ENCODE results near the gene SBK3.

Gene SBK3

GRCh38 chr19:55552620-55553019, 7.3 kb upstream of the SBK3 start:
- Histone ChIP-seq H4K12ac (ENCODE audit: low read depth, low read length) (no peak overlapping the region), H2BK120ac (ENCODE audit: insufficient read depth, low read length, poor library complexity) (no peak overlapping the region), H3K9me3 (ENCODE audit: insufficient read depth, low read depth, low read length) (no peaks in the 10 kb centered on the region), H3K27ac (ENCODE audit: low read depth, low read length) (no peak overlapping the region), H2BK12ac (ENCODE audit: low read length) (no peak overlapping the region), H3K79me1 (ENCODE audit: low read length) (peaks cover 5% of the 10 kb centered on the region), H3K9ac (ENCODE audit: low read length) (no peak overlapping the region), H3K27me3 (ENCODE audit: insufficient read depth, low read length) (no peaks in the 10 kb centered on the region), H2BK5ac (ENCODE audit: low read depth, low read length, poor library complexity) (no peak overlapping the region), H2AK5ac (ENCODE audit: low read length) (no peak overlapping the region), H3K23ac (ENCODE audit: low read length) (no peak overlapping the region), H3K4me2 (ENCODE audit: low read length) (no peak overlapping the region), H3K4me3 (ENCODE audit: low read depth, low read length) (no peak overlapping the region), H3K36me3 (ENCODE audit: control insufficient read depth in 1 of 2, insufficient read depth in 2 of 2, low read length in 2 of 2) (no peaks in the 10 kb centered on the region), H3K4me1 (ENCODE audit: control insufficient read depth in 1 of 2, insufficient read depth in 2 of 2, low read length in 2 of 2) (peaks cover 7 to 13% of the 10 kb centered on the region in 2 experiments), H2AFZ (ENCODE audit: insufficient read depth, low read length, poor library complexity) (no peak overlapping the region), H4K91ac (ENCODE audit: low read depth, low read length) (no peak overlapping the region), H3K14ac (ENCODE audit: low read length) (no peak overlapping the region), H4K8ac (ENCODE audit: low read depth, low read length) (no peak overlapping the region), H3K79me2 (ENCODE audit: control insufficient read depth, insufficient read depth, low read length, poor library complexity) (no peaks in the 10 kb centered on the region), H3K4ac (ENCODE audit: low read depth, low read length) (no peak overlapping the region), H3K18ac (ENCODE audit: low read length) (no peak overlapping the region)
- peak; percentile 31 to 44 for DNase-seq
- WGBS (ENCODE audit: extremely low coverage, insufficient coverage, insufficient read length) = no CpG with 5 or more reads among the region's 13 CpGs

GRCh38 chr19:55552206-55552605, 6.9 kb upstream of the SBK3 start:
- Histone ChIP-seq H4K8ac (ENCODE audit: low read depth, low read length) (no peak overlapping the region), H3K23ac (ENCODE audit: low read length) (no peak overlapping the region), H3K4ac (ENCODE audit: low read depth, low read length) (no peak overlapping the region), H2AK5ac (ENCODE audit: low read length) (no peak overlapping the region), H2BK5ac (ENCODE audit: low read depth, low read length, poor library complexity) (no peak overlapping the region), H3K27ac (ENCODE audit: low read depth, low read length) (no peak overlapping the region), H3K4me1 (ENCODE audit: control insufficient read depth in 1 of 2, insufficient read depth in 2 of 2, low read length in 2 of 2) (peaks cover 7 to 13% of the 10 kb centered on the region in 2 experiments), H3K9ac (ENCODE audit: low read length) (no peak overlapping the region), H4K91ac (ENCODE audit: low read depth, low read length) (no peak overlapping the region), H3K9me3 (ENCODE audit: insufficient read depth, low read depth, low read length) (no peaks in the 10 kb centered on the region), H3K18ac (ENCODE audit: low read length) (no peak overlapping the region), H4K12ac (ENCODE audit: low read depth, low read length) (no peak overlapping the region), H3K79me2 (ENCODE audit: control insufficient read depth, insufficient read depth, low read length, poor library complexity) (no peaks in the 10 kb centered on the region), H2BK120ac (ENCODE audit: insufficient read depth, low read length, poor library complexity) (no peak overlapping the region), H2AFZ (ENCODE audit: insufficient read depth, low read length, poor library complexity) (no peak overlapping the region), H3K4me2 (ENCODE audit: low read length) (no peak overlapping the region), H3K4me3 (ENCODE audit: low read depth, low read length) (no peak overlapping the region), H3K36me3 (ENCODE audit: control insufficient read depth in 1 of 2, insufficient read depth in 2 of 2, low read length in 2 of 2) (no peaks in the 10 kb centered on the region), H3K79me1 (ENCODE audit: low read length) (peaks cover 5% of the 10 kb centered on the region), H3K14ac (ENCODE audit: low read length) (no peak overlapping the region), H2BK12ac (ENCODE audit: low read length) (no peak overlapping the region), H3K27me3 (ENCODE audit: insufficient read depth, low read length) (no peaks in the 10 kb centered on the region)
- no CpG with 5 or more reads among the region's 5 CpGs for WGBS (ENCODE audit: extremely low coverage, insufficient coverage, insufficient read length)
- DNase-seq = no peak

GRCh38 chr19:55550321-55550650, 4.9 kb upstream of the SBK3 start:
- Histone ChIP-seq H4K91ac (ENCODE audit: low read depth, low read length) (no peak overlapping the region), H3K4me1 (ENCODE audit: control insufficient read depth in 1 of 2, insufficient read depth in 2 of 2, low read length in 2 of 2) (peaks cover 7 to 16% of the 10 kb centered on the region in 2 experiments), H3K4me3 (ENCODE audit: low read depth, low read length) (no peak overlapping the region), H2BK120ac (ENCODE audit: insufficient read depth, low read length, poor library complexity) (no peak overlapping the region), H3K23ac (ENCODE audit: low read length) (no peak overlapping the region), H3K79me1 (ENCODE audit: low read length) (peaks cover 5% of the 10 kb centered on the region), H3K9me3 (ENCODE audit: insufficient read depth, low read depth, low read length) (no peaks in the 10 kb centered on the region), H3K4me2 (ENCODE audit: low read length) (peak overlapping the region; percentile 62), H2BK12ac (ENCODE audit: low read length) (no peak overlapping the region), H3K4ac (ENCODE audit: low read depth, low read length) (no peak overlapping the region), H3K79me2 (ENCODE audit: control insufficient read depth, insufficient read depth, low read length, poor library complexity) (no peaks in the 10 kb centered on the region), H3K27ac (ENCODE audit: low read depth, low read length) (no peak overlapping the region), H2AFZ (ENCODE audit: insufficient read depth, low read length, poor library complexity) (peak overlapping the region; percentile 14), H4K8ac (ENCODE audit: low read depth, low read length) (no peak overlapping the region), H4K12ac (ENCODE audit: low read depth, low read length) (no peak overlapping the region), H3K18ac (ENCODE audit: low read length) (no peak overlapping the region), H3K14ac (ENCODE audit: low read length) (no peak overlapping the region), H3K36me3 (ENCODE audit: control insufficient read depth in 1 of 2, insufficient read depth in 2 of 2, low read length in 2 of 2) (no peaks in the 10 kb centered on the region), H2AK5ac (ENCODE audit: low read length) (no peak overlapping the region), H3K9ac (ENCODE audit: low read length) (no peak overlapping the region), H2BK5ac (ENCODE audit: low read depth, low read length, poor library complexity) (no peak overlapping the region), H3K27me3 (ENCODE audit: insufficient read depth, low read length) (no peaks in the 10 kb centered on the region)
- no CpG with 5 or more reads among the region's 7 CpGs for WGBS (ENCODE audit: extremely low coverage, insufficient coverage, insufficient read length)
- peak in 1 of 2 donors; percentile 37 for DNase-seq

GRCh38 chr19:55549500-55550320, 4.4 kb upstream of the SBK3 start:
- no peak overlapping the region for H3K9ac ChIP-seq (ENCODE audit: low read length)
- no CpG with 5 or more reads among the region's 36 CpGs for WGBS (ENCODE audit: extremely low coverage, insufficient coverage, insufficient read length)
- peak overlapping the region; percentile 24 for H3K14ac ChIP-seq (ENCODE audit: low read length)
- H2AFZ ChIP-seq (ENCODE audit: insufficient read depth, low read length, poor library complexity) = peak overlapping the region; percentile 14
- H4K91ac ChIP-seq (ENCODE audit: low read depth, low read length) = peak overlapping the region; percentile 5
- H3K23ac ChIP-seq (ENCODE audit: low read length) = no peak overlapping the region
- H2BK12ac ChIP-seq (ENCODE audit: low read length) = peak overlapping the region; percentile 42
- no peak overlapping the region for H2AK5ac ChIP-seq (ENCODE audit: low read length)
- peak overlapping the region; percentile 16 for H2BK5ac ChIP-seq (ENCODE audit: low read depth, low read length, poor library complexity)
- peak overlapping the region; percentile 60 for H2BK120ac ChIP-seq (ENCODE audit: insufficient read depth, low read length, poor library complexity)
- peak; percentile 22 to 68 for DNase-seq
- H3K27ac ChIP-seq (ENCODE audit: low read depth, low read length) = no peak overlapping the region
- H3K9me3 ChIP-seq (ENCODE audit: insufficient read depth, low read depth, low read length) = no peaks in the 10 kb centered on the region
- H3K79me2 ChIP-seq (ENCODE audit: control insufficient read depth, insufficient read depth, low read length, poor library complexity) = no peaks in the 10 kb centered on the region
- H3K79me1 ChIP-seq (ENCODE audit: low read length) = peaks cover 5% of the 10 kb centered on the region
- H3K36me3 ChIP-seq (ENCODE audit: control insufficient read depth in 1 of 2, insufficient read depth in 2 of 2, low read length in 2 of 2) = no peaks in the 10 kb centered on the region
- peak overlapping the region; percentile 4 for H4K12ac ChIP-seq (ENCODE audit: low read depth, low read length)
- H3K18ac ChIP-seq (ENCODE audit: low read length) = peak overlapping the region; percentile 18
- peaks cover 7 to 16% of the 10 kb centered on the region in 2 experiments for H3K4me1 ChIP-seq (ENCODE audit: control insufficient read depth in 1 of 2, insufficient read depth in 2 of 2, low read length in 2 of 2)
- peak overlapping the region; percentile 27 for H3K4me3 ChIP-seq (ENCODE audit: low read depth, low read length)
- no peaks in the 10 kb centered on the region for H3K27me3 ChIP-seq (ENCODE audit: insufficient read depth, low read length)
- no peak overlapping the region for H3K4ac ChIP-seq (ENCODE audit: low read depth, low read length)
- peak overlapping the region; percentile 85 for H4K8ac ChIP-seq (ENCODE audit: low read depth, low read length)
- peak overlapping the region; percentile 62 for H3K4me2 ChIP-seq (ENCODE audit: low read length)
